Measurements from ENCODE around the gene DYNLT3.
A peak's percentile ranks its signal among the peaks of the same experiment; 100 is the strongest.

DNA sequence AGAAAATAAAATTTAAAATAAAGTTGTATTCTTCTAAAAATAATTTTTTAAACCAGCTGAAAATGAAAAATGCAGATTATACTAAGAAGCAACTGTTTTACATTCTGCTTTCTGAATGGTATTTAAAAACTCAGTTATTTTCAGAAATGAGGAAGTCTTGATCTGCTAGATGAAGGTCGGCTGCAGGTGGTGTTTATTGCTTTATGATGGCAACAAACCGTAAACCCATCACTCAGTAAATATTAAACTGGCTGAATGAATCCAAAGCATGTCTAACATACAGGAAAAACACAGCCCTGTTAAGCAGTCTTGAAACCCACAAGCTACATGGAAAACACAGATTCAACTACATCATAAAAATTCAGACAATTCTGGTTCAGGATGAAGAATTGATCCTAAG lies 29.3 kb downstream of the DYNLT3 start:
- TF ChIP-seq TAF1 (IDR thresholded peaks at IDR 0.05; ENCODE audit: low read depth, low read length), result no peak
- no peak for TF ChIP-seq POLR2A (IDR thresholded peaks at IDR 0.05; ENCODE audit: low read depth, low read length)
- TF ChIP-seq POLR2AphosphoS5 (IDR thresholded peaks at IDR 0.05; ENCODE audit: low read depth, low read length), result no peak
- TF ChIP-seq SPI1 (IDR thresholded peaks at IDR 0.05; ENCODE audit: low read depth, low read length), result peak; percentile 87

All from GM12891 (cell line).